Left hindlimb (tissue), 1 donor: ENCODE results near the gene SMCO2.
"Not testable (repeated sequence)": the region's sequence is repeated elsewhere in the genome, so short reads cannot be mapped to it uniquely, and the experiment has no call there.

Source experiments
- DNase-seq: peaks from one replicate; pipeline ENCODE4 v3.0.0-alpha.2; 2018

The SMCO2 gene

DNA sequence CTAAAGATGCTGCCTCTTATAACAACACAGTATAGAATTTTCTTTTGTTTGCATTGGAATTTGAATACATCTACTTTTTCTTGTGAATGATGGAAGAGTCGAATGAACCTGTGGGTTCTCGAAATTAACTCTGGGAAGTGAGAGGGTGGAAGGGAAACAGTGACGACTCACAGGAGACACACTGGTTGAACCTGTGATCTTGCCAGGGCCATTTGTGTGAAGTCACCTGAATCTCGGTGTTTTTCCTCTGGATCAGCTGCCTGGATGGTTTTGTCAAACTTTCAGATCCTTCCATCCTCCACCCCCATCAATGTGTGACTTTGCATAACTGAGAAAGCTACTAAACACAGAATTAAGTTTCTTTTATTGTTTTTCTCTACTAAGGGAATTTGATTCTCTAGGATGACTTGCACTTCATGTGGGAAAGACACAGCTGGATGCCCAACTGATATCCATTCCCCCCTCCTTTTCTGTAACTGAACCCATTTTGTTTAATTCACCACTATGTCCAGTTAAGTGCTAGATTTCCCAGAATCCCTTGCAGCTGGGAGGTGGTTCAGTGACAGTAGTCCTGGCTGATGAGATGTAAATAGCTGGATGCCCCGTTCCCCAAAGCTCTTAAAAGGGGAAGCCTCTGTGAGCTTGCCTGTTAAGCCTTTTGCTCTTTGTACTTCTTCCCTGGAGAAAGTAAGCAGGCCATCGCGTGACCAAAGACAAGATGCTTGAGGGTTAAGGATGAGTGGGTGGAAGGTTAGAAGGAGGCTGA is 83.8 kb downstream of the SMCO2 start:
- DNase-seq, result no peak

DNA sequence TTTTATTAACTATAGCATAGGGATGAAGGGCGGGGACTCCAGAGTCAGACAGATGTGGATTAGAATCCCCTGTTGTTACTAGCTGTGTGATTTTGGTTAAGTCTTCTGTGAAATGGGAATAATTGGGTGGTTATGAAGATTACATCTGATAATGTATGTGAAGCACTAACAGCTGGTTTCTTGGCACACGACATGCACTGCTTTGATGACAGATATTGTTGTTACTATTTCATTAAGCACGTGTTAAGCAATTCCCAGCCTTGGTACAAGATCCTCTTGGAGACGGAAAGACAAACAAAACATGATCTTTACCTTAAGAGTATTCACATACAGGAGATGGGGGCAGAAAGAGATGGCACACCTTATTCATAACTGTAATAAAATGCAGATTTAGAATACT is 85.4 kb downstream of the SMCO2 start:
- DNase-seq, result no peak

GRCh38 chr12:27534060-27534764 is 87.7 kb downstream of the SMCO2 start:
- no peak for DNase-seq

- no peak for DNase-seq
Measured at GRCh38 chr12:27534765-27535161, 88.2 kb downstream of the SMCO2 start.

DNA sequence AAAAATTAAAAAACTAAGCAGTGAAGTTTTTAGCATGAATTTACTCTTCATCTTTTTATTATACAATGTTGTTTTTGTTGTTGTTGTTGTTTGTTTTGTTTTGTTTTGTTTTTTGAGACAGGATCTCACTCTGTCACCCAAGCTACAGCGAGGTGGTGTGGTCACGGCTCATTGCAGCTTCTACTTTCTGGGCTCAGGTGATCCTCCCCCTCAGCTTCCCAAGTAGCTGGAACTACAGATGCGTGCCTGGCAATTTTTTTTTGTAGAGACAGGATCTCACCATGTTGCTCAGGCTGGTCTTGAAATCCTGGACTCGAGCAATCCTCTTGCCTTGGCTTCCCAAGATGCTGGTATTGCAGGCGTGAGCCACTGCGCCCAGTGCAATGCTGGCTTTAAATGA is 88.8 kb downstream of the SMCO2 start:
- DNase-seq, result no peak

GRCh38 chr12:27537855-27538675 is 91.5 kb downstream of the SMCO2 start:
- DNase-seq, result no peak

DNA sequence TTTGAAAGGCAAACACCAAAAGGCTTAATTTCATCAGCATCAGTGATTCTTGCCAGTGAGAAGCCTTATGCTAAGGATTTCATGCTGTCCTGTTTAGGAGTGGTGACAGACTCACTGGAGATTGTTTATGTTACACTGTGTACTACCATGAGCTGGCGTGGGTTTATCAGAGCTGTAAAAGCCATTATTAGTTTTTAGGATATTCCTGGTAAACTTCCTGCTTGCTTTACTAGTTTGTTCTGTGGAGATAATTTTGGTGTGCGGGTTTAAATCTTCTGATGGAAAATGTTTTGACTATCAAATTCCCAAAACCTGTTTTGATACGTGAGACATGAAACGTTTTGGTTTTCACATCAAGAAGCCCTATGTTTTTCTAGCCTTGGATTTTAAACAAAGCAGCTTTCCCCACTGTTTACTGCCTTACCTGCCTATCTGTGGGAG is 92.7 kb downstream of the SMCO2 start:
- no peak for DNase-seq

DNA sequence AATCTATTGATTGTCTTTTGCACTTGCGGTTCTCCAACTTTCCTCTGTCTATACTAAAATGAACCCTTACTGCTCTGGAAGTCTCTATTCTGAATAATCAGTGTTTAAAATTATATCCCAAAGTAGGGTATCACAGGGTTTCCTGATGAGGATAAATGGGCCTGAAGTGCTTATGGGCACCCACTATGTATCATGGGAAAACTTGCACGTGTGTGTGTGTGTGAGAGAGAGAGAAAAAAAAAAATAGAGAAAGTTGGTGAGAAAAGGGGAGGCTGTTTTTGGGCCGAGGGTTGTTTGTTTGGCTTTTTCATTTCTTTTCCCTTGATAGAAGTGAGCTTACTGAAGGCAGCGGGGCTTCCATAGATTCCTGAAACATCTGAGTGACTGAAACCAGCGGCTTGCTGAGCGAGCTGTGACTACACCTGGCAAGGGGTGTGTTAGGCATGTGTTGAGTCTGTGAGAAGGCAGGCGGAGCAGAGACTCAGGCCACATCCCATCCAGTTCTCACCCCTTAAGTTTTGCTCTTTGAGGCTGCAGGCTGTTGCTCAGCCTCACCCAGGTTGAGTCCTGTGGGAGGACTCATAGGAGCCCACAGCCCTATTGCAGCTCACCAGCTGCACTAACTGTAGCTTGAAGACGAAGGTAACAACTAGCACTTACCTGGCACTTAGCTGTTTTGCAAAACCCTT is 94.6 kb downstream of the SMCO2 start:
- DNase-seq, result no peak

DNA sequence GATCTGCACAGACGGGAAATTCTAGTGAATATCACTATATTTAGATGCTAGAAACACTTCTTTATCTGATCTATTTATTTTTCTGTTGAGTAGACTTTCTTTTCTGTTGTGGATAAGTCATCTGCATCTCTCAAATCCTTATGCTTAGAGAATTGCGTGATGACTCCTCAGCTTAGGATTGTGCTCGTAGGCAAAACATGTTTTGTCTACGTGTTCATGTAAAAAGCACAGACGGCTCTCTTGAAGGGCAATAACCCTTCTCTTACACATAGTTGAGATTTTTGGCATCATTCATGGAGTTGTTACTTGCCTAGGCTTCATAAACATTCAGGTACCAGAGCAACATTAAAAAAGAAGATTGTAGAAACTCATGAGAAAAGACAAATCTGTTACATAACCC is 96.1 kb downstream of the SMCO2 start:
- no peak for DNase-seq

DNA sequence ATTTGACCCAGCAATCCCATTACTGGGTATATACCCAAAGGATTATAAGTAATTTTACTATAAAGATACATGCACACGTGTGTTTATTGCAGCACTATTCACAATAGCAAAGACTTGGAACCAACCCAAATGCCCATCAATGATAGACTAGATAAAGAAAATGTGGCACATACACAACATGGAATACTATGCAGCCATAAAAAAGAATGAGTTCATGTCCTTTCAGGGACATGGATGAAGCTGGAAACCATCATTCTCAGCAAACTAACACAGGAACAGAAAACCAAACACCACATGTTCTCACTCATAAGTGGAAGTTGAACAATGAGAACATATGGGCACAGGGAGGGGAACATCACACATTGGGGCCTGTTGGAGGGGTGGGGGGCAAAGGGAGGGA is 98.3 kb downstream of the SMCO2 start:
- DNase-seq, result not testable (repeated sequence)

DNA sequence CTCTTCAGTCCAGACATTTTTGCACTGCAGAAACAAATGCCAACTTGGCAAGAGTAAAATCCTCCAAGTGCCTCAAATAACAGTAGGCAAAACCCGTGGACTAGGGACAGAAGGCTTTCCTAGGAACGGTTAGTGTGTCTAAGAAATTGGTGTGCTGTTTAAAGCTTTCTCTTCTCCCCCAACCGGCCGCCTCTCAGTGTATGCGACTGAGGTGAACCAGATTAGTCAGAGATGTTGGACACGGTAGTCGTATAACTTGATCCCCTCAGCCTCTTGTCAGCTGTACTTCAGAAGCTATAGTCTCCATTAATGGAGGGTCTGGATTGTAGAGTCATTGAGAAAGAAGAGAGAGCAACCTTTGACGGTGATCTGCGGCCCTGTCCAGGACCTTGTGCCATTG is 99.1 kb downstream of the SMCO2 start:
- no peak for DNase-seq

GRCh38 chr12:27547592-27547991 is 101.1 kb downstream of the SMCO2 start:
- DNase-seq, result no peak

GRCh38 chr12:27548301-27549199 is 102.0 kb downstream of the SMCO2 start:
- DNase-seq, result no peak

DNA sequence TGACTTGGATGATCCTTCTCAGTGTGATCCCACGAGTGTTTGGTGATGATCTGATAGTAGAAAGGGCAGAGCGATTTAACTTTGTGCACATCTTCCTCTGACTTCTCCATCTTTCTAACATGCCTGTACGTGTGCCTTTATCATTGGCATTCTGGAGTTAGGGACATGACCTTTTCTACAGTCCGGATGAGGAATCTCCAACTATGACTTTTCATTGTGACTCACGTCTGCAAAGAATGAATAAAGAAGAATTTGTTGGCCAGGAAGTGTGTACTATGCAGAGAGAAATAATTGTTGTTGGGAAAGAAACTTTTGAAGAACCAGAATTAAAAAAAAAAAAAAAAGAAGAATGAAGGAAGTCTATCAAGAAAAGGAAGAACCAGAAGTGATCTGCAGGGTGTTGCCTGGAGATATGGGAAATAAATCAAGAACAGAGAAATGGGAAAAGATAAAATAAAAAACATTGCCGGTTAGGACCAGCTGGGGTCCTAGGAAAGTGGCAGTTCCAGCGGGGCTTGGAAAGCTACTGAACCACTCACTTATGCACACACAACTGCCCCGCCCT is 102.8 kb downstream of the SMCO2 start:
- no peak for DNase-seq

- peak; percentile 49 for DNase-seq
Measured at GRCh38 chr12:27549801-27550652, 103.5 kb downstream of the SMCO2 start.

DNA sequence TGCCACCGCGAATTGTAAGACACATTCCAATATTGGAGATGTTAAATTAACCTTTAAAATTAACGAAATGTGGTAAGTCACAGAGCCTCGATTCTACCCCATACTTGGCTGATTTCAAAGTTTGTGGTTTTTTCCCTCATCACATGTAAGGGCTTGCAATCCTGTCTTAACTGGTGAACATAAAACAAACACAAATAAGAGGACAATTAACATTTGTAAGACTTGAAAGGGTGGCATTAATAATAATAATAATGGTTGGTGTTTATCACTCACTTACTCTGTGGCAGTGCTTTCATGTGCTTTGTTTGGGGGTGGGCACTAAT is 104.1 kb downstream of the SMCO2 start:
- DNase-seq, result no peak

DNA sequence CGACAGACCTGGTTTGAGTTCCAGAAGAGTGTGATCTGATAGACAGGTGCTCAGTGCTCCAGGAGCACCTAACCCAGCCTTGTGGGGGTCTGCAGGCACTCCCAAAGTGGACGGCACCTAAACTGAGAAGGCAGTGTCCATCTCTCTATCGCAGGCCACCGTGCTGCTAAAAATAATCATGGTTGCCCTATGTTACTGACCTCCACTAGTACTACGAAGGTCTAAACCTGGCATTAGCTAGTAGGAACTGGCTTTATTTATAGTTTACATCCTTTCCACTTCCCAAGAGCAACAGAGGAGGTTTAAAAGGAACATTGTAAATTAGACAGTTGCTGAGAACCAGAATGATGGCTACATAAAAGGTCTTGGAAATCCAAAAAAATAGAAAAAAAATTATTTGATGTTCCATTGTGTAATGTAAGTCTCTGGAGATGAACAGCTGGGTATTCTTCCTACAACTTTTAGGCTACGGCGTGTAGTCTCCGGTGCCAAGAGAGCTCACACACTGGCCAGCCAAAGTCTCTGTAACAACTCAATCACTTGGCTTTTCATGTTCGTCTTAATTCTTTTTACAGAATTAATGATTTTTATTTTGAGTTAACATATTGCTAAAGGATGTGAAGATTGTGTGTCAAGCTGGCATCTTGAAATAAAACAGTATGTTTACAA is 104.8 kb downstream of the SMCO2 start:
- no peak for DNase-seq
